Measurements from ENCODE around the gene CCDC184.
"Not testable (repeated sequence)": the region's sequence is repeated elsewhere in the genome, so short reads cannot be mapped to it uniquely, and the experiment has no call there.

CCDC184 gene

GRCh38 chr12:48199774-48200221, 16.4 kb downstream of the CCDC184 start:
- Histone ChIP-seq H2AFZ (ENCODE audit: low read depth, low read length) (no peak overlapping the region), H3K9ac (ENCODE audit: low read length) (no peak overlapping the region), H3K27me3 (ENCODE audit: low read depth, low read length) (0 out of 2 replicates have a peak, but pooled peaks cover 3% of the 10 kb centered on the region), H3K79me2 (ENCODE audit: low read length) (peaks cover 6% of the 10 kb centered on the region; the same call in 1 of the 2 replicates), H3K36me3 (replicated peaks; ENCODE audit: low read depth, low read length) (no peaks in the 10 kb centered on the region), H3K27ac (ENCODE audit: low read length) (no peak overlapping the region), H3K4me3 (ENCODE audit: low read length) (no peak overlapping the region), H3K4me2 (ENCODE audit: low read length) (no peak overlapping the region), H4K20me1 (ENCODE audit: insufficient read depth, low read length) (no peaks in the 10 kb centered on the region), H3K9me3 (ENCODE audit: insufficient read depth, low read length) (no peaks in the 10 kb centered on the region), H3K4me1 (ENCODE audit: low read length) (peaks cover 10% of the 10 kb centered on the region; the same call in 1 of the 2 replicates)
- TF ChIP-seq EZH2phosphoT487 (IDR thresholded peaks at IDR 0.05; ENCODE audit: low read depth), result no peak

- H3K36me3 ChIP-seq (replicated peaks; ENCODE audit: low read depth, low read length), result no peaks in the 10 kb centered on the region
- H3K4me3 ChIP-seq (ENCODE audit: low read length), result no peak overlapping the region
- no peaks in the 10 kb centered on the region for H4K20me1 ChIP-seq (ENCODE audit: insufficient read depth, low read length)
- TF ChIP-seq CTCF (IDR thresholded peaks at IDR 0.05; ENCODE audit: low read depth, low read length), result no peak
- no peak for TF ChIP-seq EZH2phosphoT487 (IDR thresholded peaks at IDR 0.05; ENCODE audit: low read depth)
- H3K79me2 ChIP-seq (ENCODE audit: low read length), result peaks cover 6% of the 10 kb centered on the region; the same call in 1 of the 2 replicates
- no peak overlapping the region for H3K27ac ChIP-seq (ENCODE audit: low read length)
- no peak overlapping the region for H2AFZ ChIP-seq (ENCODE audit: low read depth, low read length)
- no peaks in the 10 kb centered on the region for H3K9me3 ChIP-seq (ENCODE audit: insufficient read depth, low read length)
- H3K27me3 ChIP-seq (ENCODE audit: low read depth, low read length), result no peaks in the 10 kb centered on the region
- H3K9ac ChIP-seq (ENCODE audit: low read length), result no peak overlapping the region
- H3K4me2 ChIP-seq (ENCODE audit: low read length), result no peak overlapping the region
- H3K4me1 ChIP-seq (ENCODE audit: low read length), result peaks cover 10% of the 10 kb centered on the region; the same call in 1 of the 2 replicates
These were observed 17.6 kb downstream of the CCDC184 start for GRCh38 chr12:48201091-48201490.

GRCh38 chr12:48201516-48201915, 18.1 kb downstream of the CCDC184 start:
- no peak overlapping the region for H3K9ac ChIP-seq (ENCODE audit: low read length)
- no peaks in the 10 kb centered on the region for H3K36me3 ChIP-seq (replicated peaks; ENCODE audit: low read depth, low read length)
- H3K27ac ChIP-seq (ENCODE audit: low read length), result no peak overlapping the region
- H2AFZ ChIP-seq (ENCODE audit: low read depth, low read length), result no peak overlapping the region
- peaks cover 6% of the 10 kb centered on the region; the same call in 1 of the 2 replicates for H3K79me2 ChIP-seq (ENCODE audit: low read length)
- H4K20me1 ChIP-seq (ENCODE audit: insufficient read depth, low read length), result no peaks in the 10 kb centered on the region
- TF ChIP-seq EZH2phosphoT487 (IDR thresholded peaks at IDR 0.05; ENCODE audit: low read depth), result no peak
- TF ChIP-seq CTCF (IDR thresholded peaks at IDR 0.05; ENCODE audit: low read depth, low read length), result no peak
- peaks cover 10% of the 10 kb centered on the region; the same call in 1 of the 2 replicates for H3K4me1 ChIP-seq (ENCODE audit: low read length)
- no peaks in the 10 kb centered on the region for H3K27me3 ChIP-seq (ENCODE audit: low read depth, low read length)
- H3K4me2 ChIP-seq (ENCODE audit: low read length), result no peak overlapping the region
- no peak overlapping the region for H3K4me3 ChIP-seq (ENCODE audit: low read length)
- H3K9me3 ChIP-seq (ENCODE audit: insufficient read depth, low read length), result no peaks in the 10 kb centered on the region

- H3K27me3 ChIP-seq (ENCODE audit: low read depth, low read length), result no peaks in the 10 kb centered on the region
- no peaks in the 10 kb centered on the region for H3K9me3 ChIP-seq (ENCODE audit: insufficient read depth, low read length)
- no peak overlapping the region for H3K4me3 ChIP-seq (ENCODE audit: low read length)
- H4K20me1 ChIP-seq (ENCODE audit: insufficient read depth, low read length), result no peaks in the 10 kb centered on the region
- H3K4me1 ChIP-seq (ENCODE audit: low read length), result peaks cover 6% of the 10 kb centered on the region; the same call in 1 of the 2 replicates
- H2AFZ ChIP-seq (ENCODE audit: low read depth, low read length), result no peak overlapping the region
- H3K9ac ChIP-seq (ENCODE audit: low read length), result no peak overlapping the region
- H3K4me2 ChIP-seq (ENCODE audit: low read length), result no peak overlapping the region
- H3K36me3 ChIP-seq (replicated peaks; ENCODE audit: low read depth, low read length), result no peaks in the 10 kb centered on the region
- peaks cover 6% of the 10 kb centered on the region; the same call in 1 of the 2 replicates for H3K79me2 ChIP-seq (ENCODE audit: low read length)
- H3K27ac ChIP-seq (ENCODE audit: low read length), result no peak overlapping the region
- TF ChIP-seq EZH2phosphoT487 (IDR thresholded peaks at IDR 0.05; ENCODE audit: low read depth), result no peak
These were observed 19.3 kb downstream of the CCDC184 start for GRCh38 chr12:48202766-48203165.

- H3K27me3 ChIP-seq (ENCODE audit: low read depth, low read length), result no peaks in the 10 kb centered on the region
- no peak within 1 kb of the TSS for H3K9ac ChIP-seq (ENCODE audit: low read length)
- no peaks in the 10 kb centered on the region for H3K9me3 ChIP-seq (ENCODE audit: insufficient read depth, low read length)
- TF ChIP-seq EZH2phosphoT487 (IDR thresholded peaks at IDR 0.05; ENCODE audit: low read depth) (no peak), CTCF (IDR thresholded peaks at IDR 0.05; ENCODE audit: low read depth, low read length) (no peak)
- H4K20me1 ChIP-seq (ENCODE audit: insufficient read depth, low read length), result no peaks in the 10 kb centered on the region
- no peak within 1 kb of the TSS for H2AFZ ChIP-seq (ENCODE audit: low read depth, low read length)
- H3K4me3 ChIP-seq (ENCODE audit: low read length), result no peak within 1 kb of the TSS
- H3K4me2 ChIP-seq (ENCODE audit: low read length), result no peak within 1 kb of the TSS
- peaks cover 6% of the 10 kb centered on the region; the same call in 1 of the 2 replicates for H3K4me1 ChIP-seq (ENCODE audit: low read length)
- no peaks in the 10 kb centered on the region for H3K36me3 ChIP-seq (replicated peaks; ENCODE audit: low read depth, low read length)
- peaks cover 6% of the 10 kb centered on the region; the same call in 1 of the 2 replicates for H3K79me2 ChIP-seq (ENCODE audit: low read length)
- no peak within 1 kb of the TSS for H3K27ac ChIP-seq (ENCODE audit: low read length)
These were observed 19.7 kb downstream of the CCDC184 start, which contains the start of gene OR10AD1 for GRCh38 chr12:48203192-48203591. Gene OR10AD1 (minus strand): TSS chr12:48203292. CDS start chr12:48203292, 0 bp downstream.

- not testable (repeated sequence) for H4K20me1 ChIP-seq (ENCODE audit: insufficient read depth, low read length); H3K27me3 ChIP-seq (ENCODE audit: low read depth, low read length); H3K9me3 ChIP-seq (ENCODE audit: insufficient read depth, low read length); H3K27ac ChIP-seq (ENCODE audit: low read length); H3K9ac ChIP-seq (ENCODE audit: low read length); H3K36me3 ChIP-seq (replicated peaks; ENCODE audit: low read depth, low read length); H3K4me1 ChIP-seq (ENCODE audit: low read length); H3K4me2 ChIP-seq (ENCODE audit: low read length); H3K79me2 ChIP-seq (ENCODE audit: low read length); H2AFZ ChIP-seq (ENCODE audit: low read depth, low read length); H3K4me3 ChIP-seq (ENCODE audit: low read length)
These were observed 26.1 kb downstream of the CCDC184 start for GRCh38 chr12:48209495-48209894.
